Mammary epithelial cell (primary cell): ENCODE results near the gene ADGRG1.

Experiments
- CTCF ChIP-seq, 2 donors: IDR thresholded peaks in 1 of 2; conservative IDR thresholded peaks in 1 of 2; 2 replicates each; pipeline ENCODE4 v1.5.1; 2011 to 2012; ENCODE audit warnings: inconsistent platforms in 2 of 2, low read length in 2 of 2, mild to moderate bottlenecking in 2 of 2, control low read depth in 1 of 2, low read depth in 1 of 2; ENCODE audit not compliant: insufficient read depth in 1 of 2; ENCODE audit errors: extremely low read depth in 1 of 2
- EZH2 ChIP-seq: IDR thresholded peaks from 2 replicates; pipeline ENCODE4 v1.6.1; 2012; ENCODE audit warnings: low read length, inconsistent platforms, borderline replicate concordance

- TF ChIP-seq EZH2 (no peak), CTCF (conservative IDR thresholded peaks at IDR 0.05 in 1 of 2, IDR thresholded peaks at IDR 0.05 in 1 of 2; ENCODE audit: extremely low read depth in 1 of 2, insufficient read depth in 1 of 2, low read depth in 1 of 2, low read length in 2 of 2) (no peak)
Observed at GRCh38 chr16:57644383-57645014, 16.1 kb downstream of the ADGRG1 start.
